Measurements from ENCODE around the gene UBXN6.

The UBXN6 gene

GRCh38 chr19:4442819-4443146 is 14.8 kb downstream of the UBXN6 start:
- no peak overlapping the region for H3K27ac ChIP-seq
- TF ChIP-seq, protein P1, sequence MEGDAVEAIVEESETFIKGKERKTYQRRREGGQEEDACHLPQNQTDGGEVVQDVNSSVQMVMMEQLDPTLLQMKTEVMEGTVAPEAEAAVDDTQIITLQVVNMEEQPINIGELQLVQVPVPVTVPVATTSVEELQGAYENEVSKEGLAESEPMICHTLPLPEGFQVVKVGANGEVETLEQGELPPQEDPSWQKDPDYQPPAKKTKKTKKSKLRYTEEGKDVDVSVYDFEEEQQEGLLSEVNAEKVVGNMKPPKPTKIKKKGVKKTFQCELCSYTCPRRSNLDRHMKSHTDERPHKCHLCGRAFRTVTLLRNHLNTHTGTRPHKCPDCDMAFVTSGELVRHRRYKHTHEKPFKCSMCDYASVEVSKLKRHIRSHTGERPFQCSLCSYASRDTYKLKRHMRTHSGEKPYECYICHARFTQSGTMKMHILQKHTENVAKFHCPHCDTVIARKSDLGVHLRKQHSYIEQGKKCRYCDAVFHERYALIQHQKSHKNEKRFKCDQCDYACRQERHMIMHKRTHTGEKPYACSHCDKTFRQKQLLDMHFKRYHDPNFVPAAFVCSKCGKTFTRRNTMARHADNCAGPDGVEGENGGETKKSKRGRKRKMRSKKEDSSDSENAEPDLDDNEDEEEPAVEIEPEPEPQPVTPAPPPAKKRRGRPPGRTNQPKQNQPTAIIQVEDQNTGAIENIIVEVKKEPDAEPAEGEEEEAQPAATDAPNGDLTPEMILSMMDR (IDR thresholded peaks at IDR 0.05): no peak
- TF ChIP-seq ZFX (IDR thresholded peaks at IDR 0.05; ENCODE audit: borderline replicate concordance): no peak

GRCh38 chr19:4441994-4442818 is 15.4 kb downstream of the UBXN6 start:
- TF ChIP-seq, protein P1 (IDR thresholded peaks at IDR 0.05): no peak
- no peak for TF ChIP-seq ZFX (IDR thresholded peaks at IDR 0.05; ENCODE audit: borderline replicate concordance)
- H3K27ac ChIP-seq: no peak overlapping the region

DNA sequence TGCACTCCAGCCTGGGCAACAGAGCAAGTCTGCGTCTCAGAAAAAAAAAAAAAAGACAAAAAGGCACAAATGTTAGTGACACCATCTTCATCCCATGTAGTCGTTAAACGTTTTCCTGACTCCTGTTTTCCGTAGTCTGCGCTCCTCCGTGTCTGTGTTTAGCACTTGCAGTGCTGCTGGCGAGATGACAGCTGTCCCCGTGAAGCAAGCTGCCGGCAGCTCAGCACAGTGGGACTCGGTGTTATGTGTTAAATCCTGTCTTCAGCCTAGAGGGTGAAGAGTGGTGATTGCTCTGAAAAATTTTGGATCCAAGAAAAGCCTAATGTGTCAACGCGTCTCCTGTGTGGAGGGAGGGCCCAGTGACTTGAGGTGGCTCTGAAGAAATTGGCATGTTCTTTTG is 18.4 kb downstream of the UBXN6 start:
- TF ChIP-seq ZFX (IDR thresholded peaks at IDR 0.05; ENCODE audit: borderline replicate concordance): no peak
- TF ChIP-seq, protein P1 (IDR thresholded peaks at IDR 0.05): no peak
- H3K27ac ChIP-seq: no peak overlapping the region

DNA sequence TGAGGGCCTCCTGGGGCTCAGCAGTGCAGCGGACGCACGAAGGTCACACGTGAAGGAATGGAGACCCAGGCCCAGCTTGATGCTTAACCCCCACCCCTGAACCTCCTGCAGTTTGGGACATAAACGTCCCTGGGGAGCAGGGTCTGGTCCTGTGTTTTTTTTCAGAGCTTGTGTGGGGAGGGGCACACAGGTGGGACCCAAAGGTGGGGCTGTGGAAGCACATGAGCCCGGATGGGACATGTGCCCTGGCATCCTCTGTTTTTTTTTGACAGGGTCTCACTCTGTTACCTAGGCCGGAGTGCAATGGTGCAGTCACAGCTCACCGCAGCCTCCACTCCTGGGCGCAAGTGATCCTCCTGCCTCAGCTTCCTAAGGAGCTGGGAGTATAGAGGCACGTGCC is 20.5 kb downstream of the UBXN6 start:
- no peak overlapping the region for H3K27ac ChIP-seq
- TF ChIP-seq, protein P1 (IDR thresholded peaks at IDR 0.05): no peak
- no peak for TF ChIP-seq ZFX (IDR thresholded peaks at IDR 0.05; ENCODE audit: borderline replicate concordance)

GRCh38 chr19:4436231-4436630 is 21.4 kb downstream of the UBXN6 start:
- TF ChIP-seq ZFX (IDR thresholded peaks at IDR 0.05; ENCODE audit: borderline replicate concordance): no peak
- TF ChIP-seq, protein P1 (IDR thresholded peaks at IDR 0.05): no peak
- no peak overlapping the region for H3K27ac ChIP-seq

DNA sequence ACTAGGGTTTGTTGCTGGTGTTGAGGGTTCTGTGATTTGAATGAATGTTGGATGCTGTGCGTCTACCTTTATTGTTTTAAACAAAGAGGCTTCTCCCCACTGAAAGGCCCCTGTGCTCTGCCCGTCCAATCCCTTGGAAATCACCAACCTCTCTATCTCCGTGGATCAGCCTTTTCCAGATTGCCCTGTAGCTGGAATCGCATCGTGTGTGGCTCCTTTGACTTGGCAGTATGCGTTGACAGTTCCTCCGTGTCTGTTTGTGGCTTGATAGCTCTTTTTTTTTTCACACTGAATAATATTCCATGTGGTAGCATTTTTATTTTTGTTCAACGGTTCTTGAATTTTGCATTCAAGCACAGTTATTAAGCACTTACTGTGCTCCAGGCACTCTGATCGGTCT is 23.2 kb downstream of the UBXN6 start:
- TF ChIP-seq ZFX (IDR thresholded peaks at IDR 0.05; ENCODE audit: borderline replicate concordance): no peak
- TF ChIP-seq, protein P1 (IDR thresholded peaks at IDR 0.05): no peak
- no peak overlapping the region for H3K27ac ChIP-seq

- no peak for TF ChIP-seq ZFX (IDR thresholded peaks at IDR 0.05; ENCODE audit: borderline replicate concordance)
- TF ChIP-seq, protein P1 (IDR thresholded peaks at IDR 0.05): no peak
- H3K27ac ChIP-seq: no peak overlapping the region
These were observed 24.6 kb downstream of the UBXN6 start for GRCh38 chr19:4432918-4433506.
